NCI-H526 treated with DMSO at 0.1 percent for 48 hours (cell line): Measurements from ENCODE around the gene TIMM44.
"Not testable (repeated sequence)": the region's sequence is repeated elsewhere in the genome, so short reads cannot be mapped to it uniquely, and the experiment has no call there.

ENCODE experiments used
- DNase-seq: peaks from one replicate; lab custom pipeline; 2025; lab: John Stamatoyannopoulos, UW

Gene TIMM44

GRCh38 chr19:7947939-7948338, 4.5 kb upstream of the TIMM44 start:
- no peak for DNase-seq

DNA sequence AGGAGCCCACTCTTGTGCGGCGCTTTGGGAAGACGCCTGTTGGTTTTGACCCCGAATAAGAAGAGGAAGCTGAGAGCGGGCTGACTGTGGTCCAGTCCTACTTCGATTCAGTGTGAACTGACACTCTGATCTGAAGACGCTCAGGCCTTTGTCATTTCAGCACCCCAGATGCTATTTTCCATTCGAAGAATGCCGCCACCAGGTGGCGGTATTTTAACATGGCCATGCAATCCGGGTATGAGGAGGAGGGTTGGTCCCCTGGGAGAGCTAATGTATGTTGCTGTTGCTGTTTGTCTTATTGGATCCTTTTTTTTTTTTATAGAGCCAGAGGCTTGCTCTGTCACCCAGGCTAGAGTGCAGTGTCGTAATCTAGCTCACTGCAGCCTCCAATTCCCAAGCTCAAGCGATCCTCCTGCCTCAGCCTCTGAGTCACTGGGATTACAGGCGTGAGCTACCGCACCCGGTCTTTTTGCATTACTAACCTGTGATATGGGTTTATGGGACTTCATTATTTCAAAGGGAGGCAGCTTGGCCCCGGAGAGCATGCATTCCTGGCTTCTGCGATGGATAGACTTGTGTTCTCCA, 803 bp upstream of the TIMM44 start:
- DNase-seq: peak; percentile 67

DNA sequence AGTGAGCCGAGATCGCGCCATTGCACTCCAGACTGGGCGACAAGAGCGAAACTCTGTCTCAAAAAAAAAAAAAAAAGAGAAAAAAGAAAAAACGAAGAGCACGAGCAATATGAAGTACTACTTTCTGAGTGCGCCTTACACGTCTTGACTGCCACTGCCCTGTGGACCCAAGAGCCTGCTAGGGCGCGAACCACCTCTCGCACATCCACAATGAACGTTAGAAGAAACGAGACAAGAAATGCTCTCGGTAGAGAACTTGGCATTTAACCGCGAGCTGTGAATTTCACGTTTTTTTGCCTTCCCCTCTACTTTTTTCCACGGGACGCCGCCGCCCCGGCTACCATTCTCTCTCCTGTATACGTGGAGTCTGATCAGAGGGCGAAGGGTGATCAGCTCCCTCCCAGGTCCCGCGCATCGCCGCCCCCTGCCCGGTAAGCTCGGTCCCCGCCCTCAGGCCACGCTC, 454 bp downstream of the TIMM44 start:
- no peak for DNase-seq

GRCh38 chr19:7941895-7942596, 1.4 kb downstream of the TIMM44 start:
- no peak for DNase-seq

- no peak for DNase-seq
These were observed 2.6 kb downstream of the TIMM44 start for GRCh38 chr19:7940841-7941240.

- no peak for DNase-seq
These were observed 8.7 kb downstream of the TIMM44 start for GRCh38 chr19:7934766-7935165.

DNA sequence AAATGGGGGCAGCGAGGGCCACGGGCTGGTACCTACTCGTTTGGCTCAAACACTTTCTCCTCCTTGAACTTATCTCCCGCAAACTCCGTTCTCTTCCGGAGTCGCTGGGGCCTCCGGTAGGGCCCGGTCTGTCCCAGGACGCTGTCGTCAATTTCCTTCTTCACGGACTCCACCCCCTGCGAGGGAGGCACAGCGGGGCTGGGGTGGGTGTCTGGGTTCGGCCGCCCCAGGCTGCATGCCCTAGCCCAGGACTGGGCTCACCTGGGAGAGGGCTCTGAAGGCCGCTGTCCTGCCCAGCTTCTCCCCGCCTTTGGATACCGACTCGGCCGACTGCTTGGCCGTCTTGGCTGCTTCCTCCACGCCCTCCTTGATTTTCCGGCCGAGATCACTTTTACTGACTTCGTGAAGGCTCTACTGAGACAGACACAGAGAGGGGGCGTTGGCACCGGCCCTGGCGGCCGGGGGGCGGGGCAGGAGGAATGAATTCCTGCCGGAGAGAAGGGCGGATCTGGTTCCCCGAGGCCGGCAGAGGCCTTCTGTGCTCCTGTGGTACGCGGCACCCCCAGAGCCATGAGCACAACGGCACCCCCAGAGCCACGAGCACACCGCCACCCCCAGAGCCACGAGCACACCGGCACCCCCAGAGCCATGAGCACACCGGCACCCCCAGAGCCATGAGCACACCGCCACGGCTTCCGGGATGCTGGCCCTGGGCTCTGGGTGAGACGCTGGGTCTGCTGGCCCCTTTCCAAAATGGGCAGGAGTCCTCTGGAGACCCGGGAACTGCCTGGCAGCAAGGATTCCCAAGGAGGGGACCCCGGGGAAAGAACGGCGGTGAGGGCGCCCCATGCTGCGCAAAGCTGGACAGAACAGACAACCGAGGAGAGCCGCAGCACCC, 9.4 kb downstream of the TIMM44 start:
- DNase-seq: no peak

- no peak for DNase-seq
These were observed 10.1 kb downstream of the TIMM44 start for GRCh38 chr19:7933411-7933810.

GRCh38 chr19:7932930-7933300, 10.6 kb downstream of the TIMM44 start:
- DNase-seq: no peak

DNA sequence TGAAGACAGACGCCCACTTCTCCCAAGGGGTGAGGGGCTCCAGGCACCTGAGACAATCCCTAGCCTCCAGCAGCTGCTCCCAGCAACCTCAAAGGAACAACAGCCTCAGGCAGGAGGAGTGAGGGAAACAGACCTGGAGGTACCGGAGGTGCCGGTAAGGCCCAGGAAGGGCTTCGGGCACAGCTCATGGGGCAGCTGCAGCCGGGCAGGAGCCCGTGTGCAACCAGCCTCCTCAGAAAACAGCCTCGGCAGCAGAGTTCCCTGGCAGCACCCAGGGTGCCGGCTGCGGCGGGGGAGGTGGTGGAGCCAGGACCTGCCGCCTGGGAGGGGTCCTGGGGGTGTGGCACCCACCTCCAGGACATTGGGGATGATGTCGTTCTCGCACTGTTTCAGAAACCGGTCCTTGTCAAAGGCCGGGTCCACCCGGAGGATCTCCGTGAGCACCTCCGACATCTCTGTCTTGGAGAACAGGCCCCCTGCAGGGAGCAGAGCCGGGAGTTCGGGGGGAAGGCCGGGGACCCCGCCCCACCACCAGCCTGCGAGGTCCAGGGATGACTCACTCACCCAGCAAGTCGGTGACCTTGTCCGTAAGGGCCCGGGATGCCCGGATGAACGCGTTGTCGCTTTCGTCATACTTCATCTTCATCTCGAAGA, 11.1 kb downstream of the TIMM44 start:
- no peak for DNase-seq

DNA sequence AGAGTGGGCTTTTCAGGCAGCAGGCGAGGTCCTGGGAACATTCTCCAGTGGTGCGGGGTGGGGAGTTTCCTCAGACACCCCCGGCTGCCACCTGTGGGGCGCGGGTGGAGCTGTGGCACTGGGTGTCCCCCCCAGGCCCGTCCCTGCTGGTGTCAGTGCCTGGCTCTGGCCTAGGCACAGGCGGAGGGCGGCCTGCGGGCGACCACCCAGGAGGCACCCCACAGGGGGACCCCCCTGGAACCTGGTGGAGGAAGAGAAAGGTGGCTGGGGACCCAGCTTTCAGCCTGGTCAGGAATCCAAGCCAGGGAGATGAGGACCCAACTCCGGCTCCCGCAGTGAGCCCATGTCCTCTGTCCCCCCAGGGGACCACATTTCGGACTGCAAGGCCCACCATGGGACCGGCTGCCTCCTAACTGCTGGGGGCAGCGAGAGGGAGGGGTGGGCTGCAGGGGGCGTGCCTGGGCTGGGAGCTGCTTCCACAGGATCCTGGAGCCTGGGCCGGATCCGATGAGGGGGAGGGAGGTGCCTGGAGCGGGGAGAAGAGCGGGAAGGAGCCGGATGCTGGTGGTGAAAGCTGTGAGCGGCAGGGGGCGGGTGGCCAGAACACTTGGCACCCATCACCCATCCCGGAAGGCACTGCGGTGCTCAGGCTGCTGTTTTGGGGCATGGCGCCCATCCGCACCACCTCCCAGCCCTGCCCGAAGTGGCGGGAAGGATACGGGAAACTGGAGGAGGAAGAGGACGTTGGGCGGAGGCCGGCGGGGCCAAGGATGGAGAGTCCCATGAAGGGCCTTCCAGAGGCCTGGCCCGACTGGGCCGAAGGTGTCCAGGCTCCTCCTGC, 12.0 kb downstream of the TIMM44 start:
- no peak for DNase-seq

DNA sequence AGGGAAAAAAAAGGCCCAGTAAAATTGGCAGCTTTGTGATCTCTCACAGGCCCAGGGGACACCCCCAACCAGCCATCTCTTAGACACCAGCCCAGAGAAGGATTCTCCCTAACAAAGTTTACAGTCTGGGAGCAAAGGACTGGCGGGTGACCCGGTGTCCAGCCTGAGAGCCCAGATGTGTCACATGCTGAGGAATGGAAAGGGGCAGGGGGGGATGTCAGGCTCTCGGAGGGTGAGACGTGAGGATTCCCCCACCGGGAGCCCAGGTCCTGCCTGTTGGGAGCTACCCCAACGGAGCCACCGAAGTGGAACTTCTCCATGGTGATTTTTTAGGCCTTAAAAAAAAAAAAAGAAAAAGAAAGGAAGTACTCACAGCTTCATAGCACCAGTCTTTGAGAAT, 12.7 kb downstream of the TIMM44 start:
- no peak for DNase-seq

DNA sequence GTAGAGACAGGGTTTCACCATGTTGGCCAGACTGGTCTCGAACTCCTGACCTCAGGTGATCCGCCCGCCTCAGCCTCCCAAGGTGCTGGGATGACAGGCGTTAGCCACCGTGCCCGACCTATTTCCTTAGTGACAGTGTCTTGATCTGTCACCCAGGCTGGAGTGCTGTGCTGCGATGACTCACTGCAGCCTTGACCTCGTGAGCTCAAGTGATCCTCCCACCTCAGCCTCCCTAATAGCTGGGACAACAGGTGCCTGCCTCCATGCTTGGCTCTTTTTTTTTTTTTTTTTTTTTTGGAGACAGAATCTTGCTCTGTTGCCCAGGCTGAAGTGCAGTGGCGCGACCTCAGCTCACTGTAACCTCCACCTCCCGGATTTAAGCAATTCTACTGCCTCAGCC, 13.4 kb downstream of the TIMM44 start:
- not testable (repeated sequence) for DNase-seq

DNA sequence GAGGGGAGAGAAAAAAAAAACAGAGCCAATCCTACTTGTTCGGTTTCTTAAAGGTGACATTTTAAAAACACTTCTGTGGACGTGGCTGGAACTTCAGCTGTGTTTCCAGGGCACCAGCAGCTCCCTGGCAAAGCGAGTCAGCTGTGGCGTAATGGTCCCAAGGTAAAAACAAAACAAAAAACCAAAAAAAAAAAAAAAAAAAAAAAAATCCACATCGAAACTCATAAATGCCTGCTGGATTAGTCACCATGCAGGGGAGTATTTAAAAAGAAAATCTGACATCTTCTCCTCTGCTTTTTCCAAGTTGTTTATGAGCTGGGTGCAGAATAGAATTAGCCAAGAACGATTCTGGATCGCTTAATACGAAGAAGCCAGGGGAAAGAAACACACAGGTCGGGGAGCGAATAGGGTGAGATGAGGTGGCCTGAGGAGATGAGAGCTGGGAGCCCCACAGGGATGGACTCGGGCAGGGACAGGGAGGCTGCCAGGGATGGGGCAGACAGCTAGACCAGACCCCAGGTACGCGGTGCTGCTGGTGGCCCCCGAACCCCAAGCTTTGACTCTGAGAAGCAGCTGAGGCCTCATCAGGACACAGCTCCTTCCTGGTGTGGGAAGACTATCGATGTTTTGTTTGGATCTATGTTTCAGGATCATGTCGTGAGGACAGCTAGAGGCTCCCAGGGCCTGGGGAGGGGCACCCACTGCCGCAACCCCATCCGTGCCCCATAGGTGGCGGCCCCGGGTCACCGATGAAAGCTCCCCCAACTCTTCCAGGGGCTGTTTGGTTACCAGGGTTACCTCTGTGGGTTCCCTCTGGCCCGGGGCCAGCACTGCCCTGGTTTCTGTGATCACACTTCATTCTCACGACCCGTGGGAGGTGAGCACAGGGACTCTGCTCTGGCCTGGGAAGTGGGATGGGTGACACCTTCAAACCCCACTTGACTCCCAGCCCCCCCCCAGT, 14.4 kb downstream of the TIMM44 start:
- no peak for DNase-seq

- DNase-seq: no peak
These were observed 15.1 kb downstream of the TIMM44 start for GRCh38 chr19:7928334-7928706.

GRCh38 chr19:7927605-7928333, 15.7 kb downstream of the TIMM44 start:
- DNase-seq: no peak

- DNase-seq: no peak
These were observed 16.5 kb downstream of the TIMM44 start for GRCh38 chr19:7926727-7927604.

DNA sequence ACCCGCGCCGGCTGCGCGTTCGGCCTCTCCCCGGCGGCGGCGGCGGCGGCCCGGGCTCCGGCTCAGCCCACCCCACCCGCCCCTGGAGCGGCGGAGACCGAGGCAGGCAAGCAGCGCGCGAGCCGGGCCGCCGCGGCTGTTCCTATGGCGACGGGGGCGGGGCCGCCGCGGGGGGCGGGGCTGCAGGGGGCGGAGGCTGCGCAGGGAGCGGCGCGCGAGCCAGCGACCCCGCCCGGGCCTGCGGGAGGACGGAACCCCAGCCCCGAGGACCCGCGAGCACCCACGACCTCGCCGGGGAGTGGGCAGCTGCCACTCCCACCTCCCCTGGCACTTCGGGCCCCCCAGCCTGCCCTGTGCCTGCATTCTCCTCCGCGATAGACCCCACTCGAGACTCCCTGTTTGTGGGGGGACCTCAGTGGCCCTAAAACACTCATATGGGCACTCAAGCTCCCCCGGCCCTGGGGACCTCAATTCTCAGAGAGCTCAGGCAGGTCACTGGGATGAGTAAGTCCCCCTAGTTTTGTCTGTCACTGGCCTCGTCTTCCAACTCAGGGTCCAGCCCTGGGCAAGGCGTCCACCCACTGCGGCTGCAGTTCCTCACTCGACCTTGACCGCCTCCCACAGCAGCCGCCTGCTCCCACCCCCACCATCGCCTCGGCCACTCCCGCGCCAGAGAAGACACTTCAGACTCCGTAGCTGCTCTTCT, 17.3 kb downstream of the TIMM44 start, which contains the start of gene CTXN1:
Gene CTXN1, minus strand, starts transcription at position 115 of the 706 bp plus-strand sequence. CDS start 597 bp downstream, outside the sequence.
- DNase-seq: no peak
